SJCRH30 (cell line): ENCODE results near the gene ST3GAL3. TPM values are rescaled to one million over a fixed set of nuclear protein-coding genes. Genes with fewer than 3 reads are reported as not detected.

Experiments used
- DNase-seq, 2 experiments: peaks; one replicate each; pipeline ENCODE4 v3.0.0-alpha.2; 2015 to 2020
- H3K27ac ChIP-seq: fragments of 250-450 bp; sonication (Bioruptor Pico); 2 replicates; pipeline ENCODE4 v1.5.1; 2020; ENCODE audit warnings: mild to moderate bottlenecking, moderate library complexity
- H3K27me3 ChIP-seq: fragments of 250-450 bp; sonication (Bioruptor Pico); 2 replicates; pipeline ENCODE4 v1.5.1; 2020; ENCODE audit warnings: mild to moderate bottlenecking, moderate library complexity
- H3K36me3 ChIP-seq: fragments of 250-450 bp; sonication (Bioruptor Pico); 2 replicates; pipeline ENCODE4 v1.5.1; 2020; ENCODE audit warnings: mild to moderate bottlenecking, moderate library complexity
- H3K4me1 ChIP-seq: fragments of 250-450 bp; sonication (Bioruptor Pico); 2 replicates; pipeline ENCODE4 v1.5.1; 2020; ENCODE audit warnings: mild to moderate bottlenecking, moderate library complexity
- H3K4me3 ChIP-seq: fragments of 250-450 bp; sonication (Bioruptor Pico); 2 replicates; pipeline ENCODE4 v1.5.1; 2020; ENCODE audit warnings: mild to moderate bottlenecking, moderate library complexity
- H3K9me3 ChIP-seq: fragments of 250-450 bp; sonication (Bioruptor Pico); replicated peaks from 2 replicates; pipeline ENCODE4 v1.5.1; 2020; ENCODE audit warnings: mild to moderate bottlenecking, moderate library complexity
- total RNA-seq: library from RNA; depleted of rRNA; stranded (reverse); fragments of >200 nt; shearing (Covaris generic); gene quantifications from 2 replicates; pipeline ENCODE4 v1.2.3, GENCODE V29; 2014

ST3GAL3 gene
- total RNA-seq, 1 experiment from 2014 or later: 10.5 TPM

DNA sequence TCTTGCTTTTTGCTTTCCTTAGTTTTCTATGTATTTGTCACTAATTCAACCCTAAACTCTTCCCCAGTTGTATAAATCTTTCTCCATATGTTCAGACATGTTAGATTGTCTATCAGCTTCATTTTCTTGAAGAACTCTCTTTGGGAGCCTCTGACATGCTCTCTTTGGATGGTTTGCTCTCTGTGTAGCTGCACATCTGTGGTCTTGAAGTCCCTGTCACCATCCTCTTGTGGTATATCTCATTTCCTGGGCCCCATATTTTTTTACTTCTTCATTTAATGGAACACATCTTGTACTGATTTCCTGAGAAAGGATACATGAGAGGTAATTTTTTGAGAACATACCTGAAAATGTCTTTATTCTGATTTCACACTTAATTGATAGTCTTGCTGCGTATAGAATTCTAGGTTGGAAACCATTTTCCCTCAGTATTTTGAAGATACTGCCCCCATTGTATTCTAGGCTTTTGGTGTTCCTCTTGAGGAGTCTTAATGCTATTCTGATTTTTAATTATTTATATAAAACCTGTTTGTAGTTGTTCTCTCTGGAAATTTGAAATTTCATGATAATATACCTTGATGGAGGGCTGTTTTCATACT, 72.6 kb downstream of the ST3GAL3 start:
- H3K4me1 ChIP-seq: peaks cover 6% of the 10 kb centered on the region
- H3K9me3 ChIP-seq: 0 out of 2 replicates have a peak, but pooled peaks cover 5% of the 10 kb centered on the region
- H3K36me3 ChIP-seq: no peaks in the 10 kb centered on the region
- no peaks in the 10 kb centered on the region for H3K27me3 ChIP-seq
- no peak overlapping the region for H3K4me3 ChIP-seq
- no peak for DNase-seq
- H3K27ac ChIP-seq: no peak overlapping the region

DNA sequence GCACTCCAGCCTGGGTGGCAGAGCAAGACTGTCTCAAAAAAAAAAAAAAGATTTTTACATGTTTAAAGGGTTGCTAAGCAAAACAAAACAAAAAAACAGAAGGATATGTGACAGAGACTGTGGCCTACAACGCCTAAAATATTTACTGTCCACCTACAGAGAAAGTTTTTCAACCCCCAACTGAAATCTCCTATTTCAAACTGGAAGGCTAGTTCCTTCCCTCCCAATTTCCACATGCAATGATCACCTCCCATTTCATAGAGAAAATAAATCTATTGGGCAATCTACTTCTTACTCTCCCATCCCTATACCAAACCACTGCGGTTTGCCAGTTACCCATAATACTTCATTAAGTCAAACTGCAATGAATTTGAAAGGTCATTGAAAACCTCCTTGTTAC, 74.2 kb downstream of the ST3GAL3 start:
- no peak for DNase-seq
- Histone ChIP-seq H3K4me3 (no peak overlapping the region), H3K27ac (no peak overlapping the region), H3K9me3 (0 out of 2 replicates have a peak, but pooled peaks cover 5% of the 10 kb centered on the region), H3K36me3 (no peaks in the 10 kb centered on the region), H3K4me1 (peaks cover 6% of the 10 kb centered on the region), H3K27me3 (no peaks in the 10 kb centered on the region)

DNA sequence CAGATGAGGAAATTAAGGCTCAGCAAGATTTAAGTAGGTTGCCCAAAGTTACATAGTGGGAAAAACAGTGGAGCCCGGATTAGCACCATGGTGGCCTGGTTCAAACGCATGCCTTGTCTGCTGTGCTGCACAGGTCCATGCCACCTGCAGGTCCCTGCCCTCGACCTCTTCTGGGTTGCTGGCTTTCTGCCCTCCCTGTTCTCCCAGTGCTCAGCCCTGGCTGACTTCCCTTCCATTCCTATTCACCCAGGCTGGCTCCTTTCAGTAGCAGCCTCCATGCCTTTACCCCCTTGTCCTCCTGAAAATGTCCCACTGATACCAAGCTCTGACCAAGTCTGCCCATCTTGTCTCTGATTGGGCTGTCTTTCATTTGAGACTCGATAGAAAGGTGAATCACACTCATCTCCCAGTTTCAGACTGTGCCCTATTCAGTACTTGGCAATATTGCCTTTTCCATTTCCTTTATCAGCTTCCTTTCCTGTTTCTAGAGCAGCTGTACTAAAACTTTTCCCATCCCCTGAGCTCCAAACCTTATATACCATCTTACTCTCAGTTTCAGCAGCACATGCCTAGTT, 75.8 kb downstream of the ST3GAL3 start:
- Histone ChIP-seq H3K27me3 (no peaks in the 10 kb centered on the region), H3K4me1 (peaks cover 12% of the 10 kb centered on the region), H3K27ac (no peak overlapping the region), H3K9me3 (0 out of 2 replicates have a peak, but pooled peaks cover 5% of the 10 kb centered on the region), H3K36me3 (no peaks in the 10 kb centered on the region), H3K4me3 (no peak overlapping the region)
- DNase-seq: no peak

DNA sequence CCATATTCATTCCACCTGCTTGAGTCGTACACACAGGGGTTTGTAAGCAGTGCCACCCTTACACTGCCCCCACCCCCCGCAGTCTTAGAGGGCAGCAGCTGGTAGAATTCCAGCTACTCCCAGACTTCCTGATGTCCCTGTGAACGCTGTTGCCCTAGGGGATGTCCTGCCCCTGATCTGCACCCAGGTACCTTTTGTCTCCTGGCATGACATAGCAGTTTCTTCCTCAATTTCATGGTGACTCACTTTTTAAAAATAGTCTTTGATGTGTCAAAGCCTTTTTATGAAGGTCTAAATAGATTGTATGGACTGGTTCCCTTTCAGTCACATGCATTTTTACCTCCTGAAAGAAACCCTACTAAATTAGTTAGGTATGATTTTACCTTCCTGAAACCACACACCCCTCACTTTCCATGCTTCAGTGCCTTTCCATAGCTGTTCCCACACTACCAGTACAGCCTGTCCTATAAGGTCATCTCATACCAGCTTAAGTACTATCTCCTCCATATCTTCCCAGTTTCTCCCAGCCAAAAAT, 76.4 kb downstream of the ST3GAL3 start:
- peak in 1 of 2 experiments; percentile 40 for DNase-seq
- Histone ChIP-seq H3K4me1 (peaks cover 12% of the 10 kb centered on the region), H3K9me3 (0 out of 2 replicates have a peak, but pooled peaks cover 5% of the 10 kb centered on the region), H3K27me3 (no peaks in the 10 kb centered on the region), H3K27ac (no peak overlapping the region), H3K36me3 (no peaks in the 10 kb centered on the region), H3K4me3 (no peak overlapping the region)

DNA sequence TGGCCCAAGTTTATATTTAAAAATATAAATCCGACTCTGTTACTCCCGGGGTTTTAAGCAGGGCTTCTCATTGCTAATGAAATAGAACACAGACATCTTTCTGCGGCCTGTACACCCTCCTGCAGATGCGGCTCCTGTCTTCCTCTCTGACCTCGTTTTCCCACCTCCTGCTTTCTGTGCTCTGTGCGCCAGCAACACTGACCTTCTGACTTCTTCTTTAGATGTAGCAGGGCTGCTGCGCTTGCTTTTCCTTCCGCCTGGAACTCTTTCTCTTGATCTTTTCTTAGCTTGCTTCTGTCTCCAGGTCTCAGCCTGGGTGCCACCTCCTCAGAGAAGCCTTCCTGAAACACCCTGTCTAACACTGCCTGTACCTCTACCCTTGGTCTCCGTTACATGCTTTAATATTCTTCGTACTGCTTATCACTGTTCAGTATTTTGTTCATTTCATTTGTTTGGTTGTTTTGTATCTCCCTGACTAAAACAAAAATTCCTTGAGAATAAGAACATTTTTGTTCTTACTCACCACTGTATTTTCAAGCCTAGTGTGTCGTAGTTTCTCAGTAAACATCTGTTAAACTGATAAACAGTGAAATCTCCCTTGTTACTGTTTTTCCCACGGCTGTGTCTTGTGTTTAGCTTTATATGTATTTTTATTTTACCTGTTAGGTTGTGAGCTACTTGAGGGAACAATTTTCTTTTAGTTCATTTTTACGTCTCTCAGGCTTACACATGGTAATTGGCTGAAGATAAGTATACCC, 79.0 kb downstream of the ST3GAL3 start:
- no peak for DNase-seq

DNA sequence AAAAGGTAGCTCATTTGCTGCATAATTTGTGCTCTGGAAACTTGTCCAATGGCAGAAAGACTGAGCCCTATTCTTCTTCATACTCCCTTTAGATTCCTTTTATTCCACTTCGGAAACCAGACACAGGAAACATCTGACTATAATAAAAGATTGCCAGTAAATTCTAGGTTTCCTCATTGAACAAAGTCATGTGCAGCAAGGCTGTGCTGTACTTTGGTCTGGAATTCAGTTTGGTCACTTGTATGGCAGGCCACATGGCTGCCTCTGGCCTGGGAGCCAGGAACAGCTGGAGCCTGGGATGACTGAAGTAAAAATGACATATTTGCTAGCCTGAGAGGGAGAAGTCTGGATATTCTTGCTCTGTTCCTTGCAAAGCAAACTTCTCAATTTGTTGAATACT, 79.6 kb downstream of the ST3GAL3 start:
- DNase-seq: peak; percentile 24 to 41
- Histone ChIP-seq H3K4me3 (no peak overlapping the region), H3K9me3 (0 out of 2 replicates have a peak, but pooled peaks cover 3% of the 10 kb centered on the region), H3K27me3 (no peaks in the 10 kb centered on the region), H3K27ac (no peak overlapping the region), H3K36me3 (no peaks in the 10 kb centered on the region), H3K4me1 (peaks cover 12% of the 10 kb centered on the region)

More for the DNA sequence above, 79.0 kb downstream of the ST3GAL3 start:
- Histone ChIP-seq H3K27me3 (no peaks in the 10 kb centered on the region), H3K36me3 (no peaks in the 10 kb centered on the region), H3K27ac (no peak overlapping the region), H3K4me1 (peaks cover 12% of the 10 kb centered on the region), H3K4me3 (no peak overlapping the region), H3K9me3 (0 out of 2 replicates have a peak, but pooled peaks cover 3% of the 10 kb centered on the region)

DNA sequence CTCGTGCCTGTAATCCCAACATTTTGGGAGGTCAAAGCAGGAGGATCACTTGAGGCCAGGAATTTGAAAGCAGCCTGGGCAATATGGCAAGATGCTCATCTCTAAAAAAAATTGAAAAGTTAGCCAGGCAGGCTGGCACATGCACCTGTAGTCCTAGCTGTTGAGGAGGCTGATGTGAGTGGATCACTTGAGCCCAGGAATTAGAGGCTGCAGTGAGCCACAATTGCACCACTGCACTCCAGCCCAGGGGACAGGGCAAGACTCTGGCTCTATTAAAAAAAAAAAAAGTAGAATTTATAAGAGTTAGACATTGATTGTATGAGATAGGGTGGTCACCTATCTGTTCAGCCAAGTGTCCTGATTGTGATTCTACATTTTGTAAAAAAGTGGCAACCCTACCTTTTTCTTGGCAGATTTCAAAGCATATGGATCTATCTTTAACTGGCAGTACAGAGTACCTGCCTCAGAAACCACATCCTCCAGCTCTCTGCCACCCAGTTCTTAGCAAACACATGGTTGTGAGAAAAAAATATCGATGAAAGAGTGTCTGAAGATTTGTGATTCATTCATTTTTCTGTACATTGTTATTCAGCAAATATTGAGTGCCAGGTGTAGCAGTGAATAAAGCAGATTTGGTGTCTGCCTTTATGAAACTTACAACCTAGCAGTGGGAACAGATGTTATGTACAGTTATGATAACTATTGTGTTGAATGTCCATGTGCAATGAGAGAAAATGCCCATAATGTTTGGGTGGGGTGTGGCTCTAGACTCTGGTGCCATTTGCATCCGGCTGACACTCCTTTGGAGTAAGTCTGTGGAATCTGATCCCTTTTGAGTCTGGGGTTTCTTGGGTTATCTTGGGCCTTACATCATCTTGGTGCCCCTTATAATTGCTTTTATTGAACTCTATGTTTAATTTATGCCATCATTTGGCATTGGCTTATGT, 82.5 kb downstream of the ST3GAL3 start:
- H3K4me1 ChIP-seq: peaks cover 6% of the 10 kb centered on the region; the same call in 1 of the 2 replicates
- H3K27me3 ChIP-seq: no peaks in the 10 kb centered on the region
- H3K4me3 ChIP-seq: no peak overlapping the region
- no peak overlapping the region for H3K27ac ChIP-seq
- DNase-seq: no peak
- H3K36me3 ChIP-seq: no peaks in the 10 kb centered on the region
- H3K9me3 ChIP-seq: 0 out of 2 replicates have a peak, but pooled peaks cover 3% of the 10 kb centered on the region

DNA sequence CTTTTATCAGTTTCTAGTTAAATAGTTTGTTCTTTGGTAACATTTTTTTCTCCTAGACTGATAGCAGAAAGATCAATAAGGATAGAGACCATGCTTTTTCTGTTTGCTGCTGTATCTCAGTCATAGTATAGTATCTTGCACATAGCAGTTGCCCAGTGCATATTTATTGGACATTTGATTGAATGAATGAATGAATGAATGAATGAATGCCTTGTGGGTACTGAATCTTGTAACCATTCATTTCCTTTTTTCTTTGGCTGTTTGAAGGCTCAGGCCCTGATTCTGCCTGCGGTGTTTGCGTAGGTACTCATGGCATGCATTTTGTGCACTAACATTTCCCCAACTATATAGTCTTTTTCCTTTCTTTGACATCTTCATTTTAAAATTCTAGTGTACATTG, 83.9 kb downstream of the ST3GAL3 start:
- Histone ChIP-seq H3K4me1 (peaks cover 13% of the 10 kb centered on the region), H3K27me3 (no peaks in the 10 kb centered on the region), H3K36me3 (no peaks in the 10 kb centered on the region), H3K4me3 (no peak overlapping the region), H3K27ac (no peak overlapping the region), H3K9me3 (0 out of 2 replicates have a peak, but pooled peaks cover 3% of the 10 kb centered on the region)
- DNase-seq: no peak

DNA sequence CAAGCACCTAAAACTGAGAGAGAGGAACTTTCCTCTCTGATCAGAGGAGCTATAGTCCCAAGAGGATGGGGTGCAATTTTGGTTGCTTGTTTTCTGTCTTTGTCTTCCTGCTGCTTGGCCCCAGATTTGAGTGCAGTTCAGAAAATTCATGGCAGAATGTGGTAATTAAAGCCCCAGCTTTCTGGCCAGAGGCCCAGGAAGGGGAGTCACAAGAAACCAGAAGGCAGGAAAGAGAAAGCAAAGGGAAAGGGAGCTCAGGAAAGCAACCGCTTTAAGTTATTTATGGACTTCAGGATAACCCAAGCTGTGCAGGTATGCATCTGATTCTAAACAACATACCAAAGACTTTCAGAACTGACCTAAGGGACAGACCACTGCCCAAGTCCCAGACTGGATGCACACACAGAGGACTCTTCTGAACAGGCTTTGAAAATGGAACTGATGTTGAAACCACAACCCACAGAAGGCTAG, 88.8 kb downstream of the ST3GAL3 start:
- Histone ChIP-seq H3K9me3 (no peaks in the 10 kb centered on the region; the same call in 1 of the 2 replicates), H3K4me3 (no peak overlapping the region), H3K4me1 (peaks cover 25% of the 10 kb centered on the region), H3K36me3 (no peaks in the 10 kb centered on the region), H3K27me3 (no peaks in the 10 kb centered on the region), H3K27ac (no peak overlapping the region)
- DNase-seq: no peak

DNA sequence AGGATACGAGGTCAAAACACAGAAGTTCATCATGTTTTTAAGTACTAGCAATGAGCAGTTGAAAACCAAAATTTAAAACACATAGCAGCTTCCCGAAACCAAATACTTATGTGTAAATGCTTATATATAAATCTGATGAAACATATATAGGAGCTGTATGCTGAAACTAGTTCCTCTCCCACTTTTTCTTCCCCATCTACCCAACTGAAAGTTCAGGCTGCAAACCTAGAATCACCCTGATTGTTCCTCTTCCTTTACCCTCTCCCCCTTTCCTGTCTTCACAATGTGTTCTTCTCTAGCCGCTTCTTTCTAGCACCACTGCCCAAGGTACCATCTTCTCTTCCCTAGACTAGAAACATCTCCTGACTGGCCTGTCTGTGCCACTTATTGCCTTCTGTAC, 90.6 kb downstream of the ST3GAL3 start:
- no peak overlapping the region for H3K27ac ChIP-seq
- H3K27me3 ChIP-seq: no peaks in the 10 kb centered on the region
- no peaks in the 10 kb centered on the region for H3K36me3 ChIP-seq
- DNase-seq: no peak
- H3K4me3 ChIP-seq: no peak overlapping the region
- H3K9me3 ChIP-seq: no peaks in the 10 kb centered on the region; the same call in 1 of the 2 replicates
- H3K4me1 ChIP-seq: peaks cover 25% of the 10 kb centered on the region

DNA sequence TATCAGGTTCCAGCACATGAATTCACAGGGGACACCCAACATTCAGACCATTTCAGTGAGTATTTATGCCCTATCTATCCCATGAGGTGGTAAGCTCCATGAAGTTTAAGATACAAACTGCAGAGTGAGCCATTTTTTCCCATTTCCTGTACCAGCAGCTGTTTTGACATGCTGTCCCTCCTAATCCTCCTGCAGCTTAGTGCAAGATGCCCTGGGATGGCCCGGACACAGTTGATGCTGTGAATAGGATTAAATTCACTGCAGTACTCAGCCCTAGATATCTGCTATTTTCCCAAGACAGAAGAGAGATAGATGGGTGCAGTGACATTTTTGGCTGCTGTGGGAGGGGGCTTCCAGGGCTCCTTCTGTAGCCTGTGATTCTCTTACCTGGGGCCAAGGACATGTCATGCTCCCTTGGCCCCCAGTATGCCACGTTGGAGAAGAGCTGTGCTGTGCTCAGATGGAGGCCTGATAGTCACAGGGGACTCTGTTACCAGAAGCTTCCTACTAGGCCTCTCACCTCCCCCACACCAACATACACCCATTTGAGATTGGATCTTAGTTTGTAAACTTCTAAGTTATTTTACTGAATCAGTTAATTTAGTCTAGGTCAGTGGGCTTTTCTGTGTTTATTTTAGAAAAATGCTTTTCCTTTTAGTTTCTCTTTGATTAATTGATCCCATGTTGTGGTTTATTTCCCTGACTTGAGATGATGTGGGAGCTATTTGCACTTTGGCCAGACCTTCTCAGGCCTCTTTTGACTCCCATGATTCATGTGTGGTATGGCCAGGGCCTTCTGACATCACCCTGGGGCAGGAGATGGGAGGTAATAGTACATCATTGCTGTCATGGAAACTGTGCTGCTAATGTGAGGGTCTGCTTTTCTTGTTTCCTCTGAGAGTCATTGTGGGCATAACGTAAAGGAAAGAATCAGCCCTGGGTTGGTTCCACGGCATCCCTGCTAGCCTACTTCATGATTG, 92.6 kb downstream of the ST3GAL3 start:
- Histone ChIP-seq H3K4me1 (peaks cover 25% of the 10 kb centered on the region), H3K9me3 (no peaks in the 10 kb centered on the region; the same call in 1 of the 2 replicates), H3K36me3 (no peaks in the 10 kb centered on the region), H3K27me3 (no peaks in the 10 kb centered on the region), H3K27ac (peak overlapping the region; percentile 81), H3K4me3 (no peak overlapping the region)
- peak; percentile 80 to 85 for DNase-seq

DNA sequence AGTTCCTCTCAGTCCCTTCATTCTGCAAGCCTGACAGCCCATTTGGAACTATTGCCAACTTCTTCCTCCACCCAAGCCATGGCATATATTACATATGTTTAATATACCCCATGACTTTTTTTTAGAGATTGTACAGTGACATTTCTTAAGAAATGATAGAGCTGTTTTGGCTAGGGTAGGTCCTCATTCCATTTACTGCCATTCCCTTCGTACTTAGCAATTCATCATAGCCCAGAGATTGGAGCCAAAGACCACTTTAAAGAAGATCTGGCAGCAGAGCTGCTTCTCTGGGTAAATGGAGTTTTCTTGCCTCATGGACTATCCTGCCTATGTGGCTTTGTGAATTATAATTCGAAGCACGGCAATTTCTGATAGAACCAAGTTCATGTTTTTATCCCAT, 93.4 kb downstream of the ST3GAL3 start:
- Histone ChIP-seq H3K27me3 (no peaks in the 10 kb centered on the region), H3K4me3 (no peak overlapping the region), H3K36me3 (no peaks in the 10 kb centered on the region), H3K4me1 (peaks cover 23% of the 10 kb centered on the region), H3K9me3 (no peaks in the 10 kb centered on the region; the same call in 1 of the 2 replicates), H3K27ac (no peak overlapping the region)
- DNase-seq: no peak

DNA sequence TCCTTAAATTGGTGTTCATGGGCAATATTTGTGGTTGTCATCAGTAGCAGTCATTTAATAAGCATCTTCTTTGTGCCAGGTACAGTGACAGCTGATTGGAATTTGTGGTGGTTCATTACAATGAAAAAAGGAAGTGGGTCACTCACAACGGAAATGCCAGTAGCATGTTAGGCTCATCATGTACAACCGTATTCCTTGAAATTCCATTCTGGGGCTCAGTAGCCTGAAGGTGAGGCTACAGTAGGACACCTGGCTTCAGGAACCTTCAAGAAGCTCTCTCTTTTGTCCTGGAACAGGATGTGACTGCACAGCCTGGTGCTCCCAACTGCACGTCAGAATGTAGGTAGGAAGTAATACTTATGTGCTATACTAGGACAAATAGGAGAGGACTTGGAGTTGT, 93.9 kb downstream of the ST3GAL3 start:
- no peak for DNase-seq
- Histone ChIP-seq H3K27ac (no peak overlapping the region), H3K36me3 (no peaks in the 10 kb centered on the region)

More for the DNA sequence above, 93.9 kb downstream of the ST3GAL3 start:
- Histone ChIP-seq H3K4me3 (no peak overlapping the region), H3K27me3 (no peaks in the 10 kb centered on the region), H3K4me1 (peaks cover 19% of the 10 kb centered on the region), H3K9me3 (no peaks in the 10 kb centered on the region; the same call in 1 of the 2 replicates)
